ENCODE measurements around the gene KLHL25. TPM values are rescaled to one million over a fixed set of nuclear protein-coding genes. Genes with fewer than 3 reads are reported as not detected.

KLHL25 gene
- total and polyA plus RNA-seq, 2 of the 13 experiments (the other 11 are each of a cell fraction or from before 2014, with no cell fraction given) = 3.7 to 8.2 TPM

- 0 out of 2 replicates have a peak, but pooled peaks have one; percentile 26 for TF ChIP-seq HMGXB3 (CRISPR knock-in tag; IDR thresholded peaks at IDR 0.05; ENCODE audit: borderline replicate concordance)
- no peak for TF ChIP-seq KAT2B (IDR thresholded peaks at IDR 0.05; ENCODE audit: borderline replicate concordance, low read depth, low read length)
- TF ChIP-seq PREB (CRISPR knock-in tag; IDR thresholded peaks at IDR 0.05) = no peak
- TF ChIP-seq ZFP82 (CRISPR knock-in tag; IDR thresholded peaks at IDR 0.05; ENCODE audit: borderline replicate concordance) = no peak
- 0 out of 2 replicates have a peak, but pooled peaks have one; percentile 13 for TF ChIP-seq DRAP1 (CRISPR knock-in tag; IDR thresholded peaks at IDR 0.05)
- no peak for TF ChIP-seq ZNF570 (CRISPR knock-in tag; IDR thresholded peaks at IDR 0.05; ENCODE audit: borderline replicate concordance)
- no peak for TF ChIP-seq ZNF337 (CRISPR knock-in tag; IDR thresholded peaks at IDR 0.05; ENCODE audit: borderline replicate concordance, low read depth)
- peak; percentile 33; the same call in 1 of the 2 replicates for TF ChIP-seq ZNF605 (CRISPR knock-in tag; IDR thresholded peaks at IDR 0.05)
- TF ChIP-seq TEAD3 (CRISPR knock-in tag; optimal IDR thresholded peaks at IDR 0.05; ENCODE audit: borderline replicate concordance) = peak; percentile 74
- peak; percentile 93 for TF ChIP-seq SALL2 (CRISPR knock-in tag; IDR thresholded peaks at IDR 0.05)
- TF ChIP-seq ZNF776 (CRISPR knock-in tag; IDR thresholded peaks at IDR 0.05) = no peak
- TF ChIP-seq E2F2 (CRISPR knock-in tag; IDR thresholded peaks at IDR 0.05; ENCODE audit: borderline replicate concordance) = no peak; the same call in 1 of the 2 replicates
- peak; percentile 84 for TF ChIP-seq TFDP1 (CRISPR knock-in tag; IDR thresholded peaks at IDR 0.05; ENCODE audit: borderline replicate concordance)
- TF ChIP-seq ZFP36L2 (CRISPR knock-in tag; IDR thresholded peaks at IDR 0.05) = no peak
- TF ChIP-seq CERS6 (CRISPR knock-in tag; IDR thresholded peaks at IDR 0.05) = no peak
- peak; percentile 72; the same call in 1 of the 2 replicates for TF ChIP-seq ZNF503 (CRISPR knock-in tag; IDR thresholded peaks at IDR 0.05)
- TF ChIP-seq ZNF850 (CRISPR knock-in tag; conservative IDR thresholded peaks at IDR 0.05) = no peak
Measured at GRCh38 chr15:85840079-85840801, 45.5 kb upstream of the KLHL25 start (continued).

Data from HepG2 (cell line).